Neural progenitor cell (in vitro differentiated cells): ENCODE data around the gene SNX13. TPM values are rescaled to one million over a fixed set of nuclear protein-coding genes. Genes with fewer than 3 reads are reported as not detected.

Experiments used
- DNase-seq: peaks from one replicate; pipeline ENCODE4 v3.0.0-alpha.2; 2016; ENCODE audit warnings: low spot score
- H2AFZ ChIP-seq: fragments of 200-600 bp; sonication (generic); replicated peaks from 2 replicates; pipeline ENCODE4 v1.6.1; 2016; ENCODE audit warnings: antibody characterized with exemption
- H3F3A ChIP-seq: fragments of 200-600 bp; sonication (generic); 2 replicates; pipeline ENCODE4 v1.6.1; 2016; ENCODE audit warnings: antibody characterized with exemption, low read depth
- H3K27ac ChIP-seq: fragments of 200-600 bp; sonication (generic); 2 replicates; pipeline ENCODE4 v1.5.1; 2016; ENCODE audit warnings: mild to moderate bottlenecking
- H3K27me3 ChIP-seq: fragments of 200-600 bp; sonication (generic); 2 replicates; pipeline ENCODE4 v1.6.1; 2016; ENCODE audit warnings: mild to moderate bottlenecking, moderate library complexity
- H3K36me3 ChIP-seq: fragments of 200-600 bp; sonication (generic); 2 replicates; pipeline ENCODE4 v1.5.1; 2016
- H3K4me1 ChIP-seq: fragments of 200-600 bp; sonication (generic); 2 replicates; pipeline ENCODE4 v1.6.1; 2016; ENCODE audit warnings: mixed run types
- H3K4me2 ChIP-seq: fragments of 200-600 bp; sonication (generic); 2 replicates; pipeline ENCODE4 v1.6.1; 2016
- H3K4me3 ChIP-seq: fragments of 200-600 bp; sonication (generic); 2 replicates; pipeline ENCODE4 v1.5.1; 2016
- H3K79me2 ChIP-seq: fragments of 200-600 bp; sonication (generic); 2 replicates; pipeline ENCODE4 v1.6.1; 2016; ENCODE audit warnings: low read depth
- H3K9ac ChIP-seq: fragments of 200-600 bp; sonication (generic); 2 replicates; pipeline ENCODE4 v1.6.1; 2016
- H3K9me3 ChIP-seq: fragments of 200-600 bp; sonication (generic); 2 replicates; pipeline ENCODE4 v1.5.1; 2016; ENCODE audit warnings: low read depth
- H4K20me1 ChIP-seq: fragments of 200-600 bp; sonication (generic); 2 replicates; pipeline ENCODE4 v1.6.1; 2016; ENCODE audit warnings: low read depth
- H3K27ac Mint-ChIP-seq: 3 replicates; pipeline ENCODE4 v1.8.0; 2021; ENCODE audit warnings: mixed read lengths
- H3K27me3 Mint-ChIP-seq: 2 replicates; pipeline ENCODE4 v1.8.0; 2022; ENCODE audit warnings: low read depth, mild to moderate bottlenecking, inconsistent platforms, moderate library complexity, mixed read lengths; ENCODE audit not compliant: insufficient read depth
- H3K36me3 Mint-ChIP-seq: 3 replicates; pipeline ENCODE4 v1.8.0; 2021; ENCODE audit warnings: mixed read lengths
- H3K4me1 Mint-ChIP-seq: 3 replicates; pipeline ENCODE4 v1.8.0; 2021; ENCODE audit warnings: mixed read lengths
- H3K4me3 Mint-ChIP-seq: 3 replicates; pipeline ENCODE4 v1.8.0; 2021; ENCODE audit warnings: mild to moderate bottlenecking, moderate library complexity, mixed read lengths
- H3K9me3 Mint-ChIP-seq: 3 replicates; pipeline ENCODE4 v1.8.0; 2020; ENCODE audit warnings: mixed read lengths
- CTCF ChIP-seq: fragments of 200-600 bp; sonication (generic); IDR thresholded peaks from 2 replicates; pipeline ENCODE4 v1.5.1; 2017; ENCODE audit warnings: antibody characterized with exemption, mild to moderate bottlenecking
- EZH2 ChIP-seq: fragments of 200-600 bp; sonication (generic); IDR thresholded peaks from 2 replicates; pipeline ENCODE4 v1.6.1; 2017; ENCODE audit warnings: antibody characterized with exemption, mild to moderate bottlenecking, moderate library complexity
- EZH2phosphoT487 ChIP-seq: fragments of 200-600 bp; sonication (generic); IDR thresholded peaks from 2 replicates; pipeline ENCODE4 v1.6.1; 2017; ENCODE audit warnings: antibody characterized with exemption
- total RNA-seq: library from RNA; depleted of rRNA; stranded (reverse); fragments of >200 nt; gene quantifications from 2 replicates; pipeline ENCODE4 v1.2.3, GENCODE V29; 2015; ENCODE audit warnings: low replicate concordance

SNX13 gene
- total RNA-seq, 1 donor from 2014 or later: 67.5 TPM

GRCh38 chr7:17855202-17855601 lies 85.1 kb downstream of the SNX13 start:
- Mint-ChIP-seq H3K4me1 (no peaks in the 10 kb centered on the region), H3K36me3 (peaks cover 20% of the 10 kb centered on the region), H3K4me3 (no peak overlapping the region), H3K27me3 (no peaks in the 10 kb centered on the region), H3K27ac (no peak overlapping the region), H3K9me3 (peaks cover 10% of the 10 kb centered on the region)
- no peaks in the 10 kb centered on the region for H3K4me1 ChIP-seq
- no peak for TF ChIP-seq EZH2phosphoT487
- no peak for TF ChIP-seq CTCF
- no peak for TF ChIP-seq EZH2
- no peak overlapping the region for H2AFZ ChIP-seq
- H3F3A ChIP-seq: no peaks in the 10 kb centered on the region
- H3K36me3 ChIP-seq: no peaks in the 10 kb centered on the region
- no peak overlapping the region for H3K4me3 ChIP-seq
- no peak overlapping the region for H3K27ac ChIP-seq
- no peaks in the 10 kb centered on the region for H4K20me1 ChIP-seq
- H3K9me3 ChIP-seq: no peaks in the 10 kb centered on the region
- H3K9ac ChIP-seq: no peak overlapping the region
- no peaks in the 10 kb centered on the region for H3K79me2 ChIP-seq
- H3K27me3 ChIP-seq: no peaks in the 10 kb centered on the region
- DNase-seq: no peak
- no peak overlapping the region for H3K4me2 ChIP-seq

- Histone ChIP-seq H2AFZ (no peak overlapping the region), H4K20me1 (no peaks in the 10 kb centered on the region), H3K36me3 (no peaks in the 10 kb centered on the region), H3K4me3 (no peak overlapping the region), H3K27ac (no peak overlapping the region), H3K9me3 (no peaks in the 10 kb centered on the region), H3K4me1 (no peaks in the 10 kb centered on the region), H3K9ac (no peak overlapping the region), H3K4me2 (no peak overlapping the region), H3F3A (no peaks in the 10 kb centered on the region), H3K27me3 (no peaks in the 10 kb centered on the region), H3K79me2 (no peaks in the 10 kb centered on the region)
- Mint-ChIP-seq H3K27me3 (no peaks in the 10 kb centered on the region), H3K27ac (no peak overlapping the region), H3K4me3 (no peak overlapping the region), H3K4me1 (no peaks in the 10 kb centered on the region), H3K9me3 (peaks cover 10% of the 10 kb centered on the region), H3K36me3 (peaks cover 20% of the 10 kb centered on the region)
- no peak for DNase-seq
- TF ChIP-seq EZH2: no peak
- TF ChIP-seq EZH2phosphoT487: no peak
- TF ChIP-seq CTCF: no peak
These were observed 85.8 kb downstream of the SNX13 start for GRCh38 chr7:17854261-17855047.

- Mint-ChIP-seq H3K9me3 (peaks cover 12% of the 10 kb centered on the region), H3K36me3 (peaks cover 35% of the 10 kb centered on the region), H3K27ac (no peak overlapping the region), H3K27me3 (no peaks in the 10 kb centered on the region), H3K4me3 (no peak overlapping the region), H3K4me1 (no peaks in the 10 kb centered on the region)
- Histone ChIP-seq H3K27me3 (no peaks in the 10 kb centered on the region), H3K9me3 (no peaks in the 10 kb centered on the region), H3K4me2 (no peak overlapping the region), H3K9ac (no peak overlapping the region), H3K4me3 (no peak overlapping the region), H3K79me2 (no peaks in the 10 kb centered on the region), H3F3A (no peaks in the 10 kb centered on the region), H2AFZ (no peak overlapping the region), H3K4me1 (no peaks in the 10 kb centered on the region), H3K36me3 (no peaks in the 10 kb centered on the region), H3K27ac (no peak overlapping the region), H4K20me1 (no peaks in the 10 kb centered on the region)
- no peak for DNase-seq
- TF ChIP-seq CTCF (no peak), EZH2 (no peak), EZH2phosphoT487 (no peak)
These were observed 87.9 kb downstream of the SNX13 start for GRCh38 chr7:17852361-17852760.
